Hepatocyte (in vitro differentiated cells): ENCODE measurements around the gene ADGRV1.

Experiments used
- EZH2 ChIP-seq: fragments of 200-600 bp; sonication (generic); IDR thresholded peaks from 2 replicates; pipeline ENCODE4 v1.6.1; 2016; ENCODE audit warnings: antibody characterized with exemption, mild to moderate bottlenecking, borderline replicate concordance
- TF ChIP-seq, protein P1 (sequence below): fragments of 200-600 bp; sonication (generic); IDR thresholded peaks from 2 replicates; pipeline ENCODE4 v1.5.1; 2016; ENCODE audit warnings: antibody characterized with exemption, mild to moderate bottlenecking; ENCODE audit not compliant: poor library complexity

DNA sequence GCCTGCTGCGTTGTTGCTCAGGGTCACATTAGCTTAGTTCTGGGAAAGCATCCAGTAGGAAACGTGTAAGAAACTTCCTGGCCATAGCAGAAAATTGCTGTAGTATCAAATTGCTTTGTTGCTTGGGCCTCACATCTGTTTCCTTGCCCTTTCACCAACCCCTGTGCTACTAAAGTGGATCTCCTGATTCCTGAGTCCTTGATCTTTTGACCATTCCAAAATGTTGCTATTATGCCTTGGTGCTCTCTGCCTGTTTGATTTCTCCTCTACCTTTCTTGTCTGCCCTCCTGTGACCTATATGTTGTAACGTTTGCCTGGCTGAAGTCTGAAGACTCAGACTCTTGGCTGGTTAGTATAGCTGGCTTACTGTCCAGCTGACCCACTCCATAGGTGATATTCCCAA is 350.5 kb downstream of the ADGRV1 start:
- TF ChIP-seq, protein P1, sequence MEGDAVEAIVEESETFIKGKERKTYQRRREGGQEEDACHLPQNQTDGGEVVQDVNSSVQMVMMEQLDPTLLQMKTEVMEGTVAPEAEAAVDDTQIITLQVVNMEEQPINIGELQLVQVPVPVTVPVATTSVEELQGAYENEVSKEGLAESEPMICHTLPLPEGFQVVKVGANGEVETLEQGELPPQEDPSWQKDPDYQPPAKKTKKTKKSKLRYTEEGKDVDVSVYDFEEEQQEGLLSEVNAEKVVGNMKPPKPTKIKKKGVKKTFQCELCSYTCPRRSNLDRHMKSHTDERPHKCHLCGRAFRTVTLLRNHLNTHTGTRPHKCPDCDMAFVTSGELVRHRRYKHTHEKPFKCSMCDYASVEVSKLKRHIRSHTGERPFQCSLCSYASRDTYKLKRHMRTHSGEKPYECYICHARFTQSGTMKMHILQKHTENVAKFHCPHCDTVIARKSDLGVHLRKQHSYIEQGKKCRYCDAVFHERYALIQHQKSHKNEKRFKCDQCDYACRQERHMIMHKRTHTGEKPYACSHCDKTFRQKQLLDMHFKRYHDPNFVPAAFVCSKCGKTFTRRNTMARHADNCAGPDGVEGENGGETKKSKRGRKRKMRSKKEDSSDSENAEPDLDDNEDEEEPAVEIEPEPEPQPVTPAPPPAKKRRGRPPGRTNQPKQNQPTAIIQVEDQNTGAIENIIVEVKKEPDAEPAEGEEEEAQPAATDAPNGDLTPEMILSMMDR: no peak
- no peak for TF ChIP-seq EZH2
